GM19043 (cell line): ENCODE data around the gene RARB.
A peak's percentile ranks its signal among the peaks of the same experiment; 100 is the strongest.

Experiments
- ATAC-seq: cut with Tn5 transposase; IDR thresholded peaks from one replicate; pipeline ENCODE4 v1.9.1; 2021; ENCODE audit warnings: low read depth; ENCODE audit not compliant: unreplicated experiment

Gene RARB

DNA sequence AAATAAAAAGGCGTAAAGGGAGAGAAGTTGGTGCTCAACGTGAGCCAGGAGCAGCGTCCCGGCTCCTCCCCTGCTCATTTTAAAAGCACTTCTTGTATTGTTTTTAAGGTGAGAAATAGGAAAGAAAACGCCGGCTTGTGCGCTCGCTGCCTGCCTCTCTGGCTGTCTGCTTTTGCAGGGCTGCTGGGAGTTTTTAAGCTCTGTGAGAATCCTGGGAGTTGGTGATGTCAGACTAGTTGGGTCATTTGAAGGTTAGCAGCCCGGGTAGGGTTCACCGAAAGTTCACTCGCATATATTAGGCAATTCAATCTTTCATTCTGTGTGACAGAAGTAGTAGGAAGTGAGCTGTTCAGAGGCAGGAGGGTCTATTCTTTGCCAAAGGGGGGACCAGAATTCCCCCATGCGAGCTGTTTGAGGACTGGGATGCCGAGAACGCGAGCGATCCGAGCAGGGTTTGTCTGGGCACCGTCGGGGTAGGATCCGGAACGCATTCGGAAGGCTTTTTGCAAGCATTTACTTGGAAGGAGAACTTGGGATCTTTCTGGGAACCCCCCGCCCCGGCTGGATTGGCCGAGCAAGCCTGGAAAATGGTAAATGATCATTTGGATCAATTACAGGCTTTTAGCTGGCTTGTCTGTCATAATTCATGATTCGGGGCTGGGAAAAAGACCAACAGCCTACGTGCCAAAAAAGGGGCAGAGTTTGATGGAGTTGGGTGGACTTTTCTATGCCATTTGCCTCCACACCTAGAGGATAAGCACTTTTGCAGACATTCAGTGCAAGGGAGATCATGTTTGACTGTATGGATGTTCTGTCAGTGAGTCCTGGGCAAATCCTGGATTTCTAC is at the start of gene RARB:
Gene RARB (plus strand): TSS at position 322 of the 847 bp plus-strand sequence. CDS start 469 bp downstream, at position 791.
- peak; percentile 46 for ATAC-seq

DNA sequence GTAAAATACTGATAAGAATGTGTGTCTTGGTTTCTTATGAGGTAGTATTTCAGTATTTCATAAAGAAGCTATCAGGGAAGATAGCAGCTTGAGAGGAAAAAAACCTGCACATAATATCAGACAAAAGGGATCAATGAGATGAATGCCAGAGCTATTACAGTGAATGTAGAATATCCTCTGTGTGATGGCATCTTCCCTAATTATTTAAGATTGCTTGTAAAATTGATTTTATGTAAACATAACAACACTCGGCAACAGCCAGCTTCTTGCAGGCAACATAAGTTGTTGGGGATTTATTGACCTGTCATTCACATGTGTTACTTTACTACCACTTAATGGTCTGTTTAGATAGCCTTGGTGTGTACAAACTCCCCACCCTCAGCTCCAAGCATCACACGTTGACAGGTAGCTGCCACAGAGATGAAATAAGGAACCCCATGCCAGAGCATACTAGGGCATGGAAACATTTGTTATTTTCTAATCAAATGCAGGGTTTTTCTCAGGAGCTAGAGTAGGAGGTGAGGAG is 49.2 kb upstream of the RARB start:
- no peak for ATAC-seq

DNA sequence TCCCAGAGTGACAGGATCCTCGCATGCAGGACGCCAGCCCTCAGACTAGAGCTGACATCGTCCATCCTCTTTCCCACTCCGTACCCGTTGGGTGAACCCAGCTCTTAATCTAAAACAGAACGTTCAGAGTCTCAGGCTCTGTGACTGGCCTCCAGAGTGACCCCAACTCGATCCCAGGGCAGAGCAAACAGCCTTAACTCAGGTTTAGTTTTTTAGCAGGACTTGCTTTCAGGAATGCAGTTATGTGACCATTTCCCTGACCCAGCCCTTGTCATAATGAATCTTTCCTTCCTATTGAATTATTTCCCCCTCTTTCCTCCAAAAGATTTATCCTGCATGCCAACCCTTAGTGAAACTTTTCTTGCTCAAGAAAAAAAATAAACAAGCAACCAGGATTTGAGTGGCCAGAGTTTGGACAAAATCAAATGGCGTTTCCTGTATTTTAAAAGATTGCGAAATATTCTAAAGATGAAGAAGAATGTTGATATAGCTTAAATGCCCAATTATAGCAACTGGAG is 47.8 kb upstream of the RARB start:
- ATAC-seq: no peak

DNA sequence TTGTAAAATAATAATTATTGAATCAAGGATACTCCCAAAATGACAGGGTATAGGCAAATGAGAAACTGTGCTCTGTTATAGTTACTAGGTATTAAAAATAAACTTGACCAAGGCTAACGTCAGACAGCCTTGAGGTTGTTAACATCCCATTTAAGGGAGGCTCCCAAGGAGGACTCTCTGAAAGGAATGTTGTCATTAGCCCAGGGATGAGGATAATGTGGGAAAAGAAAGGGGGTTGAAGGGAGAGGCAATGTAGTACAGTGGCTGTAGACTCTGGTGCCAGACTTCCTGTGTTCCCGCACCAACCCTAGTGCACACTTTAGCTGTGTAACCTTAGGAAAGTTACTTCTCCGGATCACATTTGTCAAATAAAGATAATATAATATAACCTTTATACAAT is 47.0 kb upstream of the RARB start:
- ATAC-seq: no peak

DNA sequence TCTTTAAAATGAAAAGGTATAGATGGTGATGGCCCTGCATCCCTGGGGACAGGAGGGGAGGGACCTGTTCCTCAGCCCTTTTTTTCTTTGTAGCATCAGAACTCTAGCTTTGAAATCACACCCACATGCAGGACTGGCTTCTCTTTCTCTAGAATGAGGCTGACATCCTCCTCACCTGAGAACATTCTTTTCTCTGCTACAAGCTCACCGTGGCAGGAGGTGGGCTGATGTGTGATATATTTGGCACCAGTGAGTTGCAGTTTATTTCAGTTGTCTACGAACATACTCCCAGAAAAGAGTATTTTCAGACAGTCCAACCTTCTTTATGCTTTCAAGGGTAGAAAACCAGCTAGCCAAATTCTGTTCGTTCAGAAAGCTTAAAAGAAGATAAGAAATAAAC is 43.6 kb upstream of the RARB start:
- ATAC-seq: no peak

DNA sequence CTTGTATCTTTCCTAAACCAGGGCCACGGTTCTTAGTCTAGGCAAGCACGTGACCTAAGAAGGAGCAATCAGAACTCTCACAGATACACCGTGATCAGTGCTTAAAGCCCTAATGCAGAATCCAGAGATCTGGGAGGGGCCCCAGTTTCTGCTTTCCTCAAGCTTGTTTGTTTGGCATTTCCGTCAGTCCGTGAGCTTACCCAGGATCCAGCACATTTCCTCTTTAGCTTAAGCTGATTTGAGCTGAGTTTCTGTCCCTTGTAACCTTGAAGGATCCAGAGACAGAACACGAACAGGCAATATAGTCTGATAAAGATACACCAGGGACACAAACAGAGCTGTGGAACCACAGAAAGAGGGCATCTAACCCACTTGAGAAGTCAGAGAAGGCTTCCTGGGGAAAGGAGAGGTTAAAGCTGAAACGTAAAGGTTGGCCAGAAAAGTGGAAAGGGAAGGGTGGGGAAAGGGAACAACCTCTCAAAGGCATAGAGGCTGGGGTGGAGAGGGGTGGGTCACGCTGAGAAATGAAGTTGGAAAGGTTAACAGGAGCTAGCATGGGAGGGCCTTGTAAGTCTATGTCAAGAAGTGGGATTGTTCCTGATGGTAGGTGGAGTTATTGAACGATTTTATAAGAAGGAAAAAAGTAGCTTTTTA is 42.1 kb upstream of the RARB start:
- no peak for ATAC-seq

DNA sequence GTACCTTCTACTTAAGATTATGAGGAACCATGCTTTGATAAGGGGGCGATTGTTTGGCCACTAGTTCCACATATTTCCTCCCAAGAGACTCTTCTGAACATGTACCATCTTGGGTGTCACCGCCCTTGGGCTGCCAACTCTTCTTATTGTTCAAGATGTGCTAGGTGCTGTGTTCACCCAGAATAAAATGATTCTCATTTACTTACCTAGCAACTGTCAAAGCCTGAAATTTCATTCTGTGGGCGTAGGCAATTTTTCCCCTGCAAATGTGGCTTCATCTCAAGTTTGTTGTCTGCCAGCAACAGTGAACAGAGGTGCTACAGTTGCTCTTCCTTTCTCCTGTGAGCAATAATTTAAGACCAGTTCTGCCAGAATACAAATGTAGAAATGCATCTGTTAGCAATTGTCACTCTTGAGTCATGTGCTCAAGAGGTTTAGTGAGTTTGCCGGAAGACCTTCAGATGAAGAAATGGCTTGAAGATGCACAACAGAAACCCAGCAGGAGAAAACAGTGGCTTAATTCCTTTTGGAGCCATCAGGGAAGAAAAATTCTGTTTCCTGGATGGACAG is 41.3 kb upstream of the RARB start:
- no peak for ATAC-seq

DNA sequence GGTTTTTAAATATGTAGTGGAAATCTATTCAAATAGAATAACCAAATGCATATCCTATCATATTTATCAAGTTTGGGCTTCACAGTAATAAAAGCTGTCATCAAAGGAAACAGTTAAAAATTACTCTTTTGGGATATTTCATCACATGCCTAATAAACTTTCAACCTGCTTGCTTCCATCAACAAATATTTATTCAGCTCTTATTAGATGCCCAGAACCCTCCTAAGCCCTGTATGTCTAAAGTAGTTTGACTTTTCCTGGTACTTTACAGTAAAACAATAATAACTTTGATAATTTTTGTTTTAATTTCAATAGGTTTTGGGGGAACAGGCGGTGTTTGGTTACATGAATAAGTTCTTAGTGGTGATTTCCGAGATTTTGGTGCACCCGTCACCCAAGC is 37.5 kb upstream of the RARB start:
- no peak for ATAC-seq

DNA sequence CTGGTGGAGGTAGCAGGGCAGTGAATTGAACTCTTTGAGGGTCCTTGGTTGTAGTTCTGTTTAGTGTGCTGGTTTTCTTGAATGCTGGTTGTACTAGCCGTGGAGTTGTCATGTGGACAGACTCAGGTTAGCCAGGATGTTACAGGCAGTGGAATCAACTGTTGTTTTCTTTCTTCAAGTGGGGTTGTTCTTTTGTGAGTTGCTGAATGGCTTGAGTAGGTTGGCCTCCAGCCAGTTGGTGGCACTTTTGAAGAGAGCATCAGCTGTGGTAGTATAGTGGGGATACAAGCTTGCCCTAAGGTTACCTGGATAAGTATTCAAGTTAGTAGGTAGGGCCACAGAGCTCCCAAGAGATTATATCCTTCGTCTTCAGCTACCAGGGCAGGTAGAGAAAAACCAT is 31.8 kb upstream of the RARB start:
- ATAC-seq: no peak

DNA sequence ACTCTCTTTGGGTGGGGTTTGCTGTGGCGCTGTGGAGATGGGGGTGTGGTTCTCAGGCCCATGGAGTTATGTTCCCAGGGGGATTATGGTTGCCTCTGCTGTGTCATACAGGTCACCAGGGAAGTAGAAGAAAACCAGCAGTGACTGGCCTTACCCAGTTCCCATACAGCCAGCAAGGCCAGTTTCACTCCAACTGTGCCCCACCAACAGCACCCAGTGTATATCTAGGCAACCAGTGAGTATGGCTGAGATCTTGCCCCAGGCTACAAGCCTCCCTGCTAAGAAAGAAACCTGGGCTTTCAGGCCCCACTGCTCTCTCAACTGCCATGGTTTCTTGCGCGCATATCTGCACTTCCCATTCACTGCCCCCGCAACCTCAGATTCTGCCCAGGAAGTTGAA is 31.4 kb upstream of the RARB start:
- ATAC-seq: no peak

DNA sequence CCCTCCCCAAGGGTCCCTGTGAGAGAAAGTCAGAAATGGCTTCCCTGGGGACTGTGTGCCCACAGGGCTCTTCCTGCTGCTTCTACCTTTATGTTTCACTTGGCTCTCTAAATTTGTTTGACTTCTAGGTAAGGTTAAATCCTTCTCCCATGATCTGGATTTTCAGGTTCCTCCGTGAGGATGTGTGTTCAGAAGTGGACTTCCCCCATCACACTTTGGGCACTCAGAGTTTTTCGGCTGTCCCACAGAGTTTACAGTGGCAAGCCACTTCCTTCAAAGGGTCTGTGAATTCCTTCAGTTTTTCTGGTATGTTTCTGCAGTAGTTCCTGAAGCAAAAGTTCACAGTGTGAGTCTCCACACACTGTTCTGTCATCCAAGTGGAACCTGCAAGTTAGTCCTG is 30.9 kb upstream of the RARB start:
- ATAC-seq: no peak

DNA sequence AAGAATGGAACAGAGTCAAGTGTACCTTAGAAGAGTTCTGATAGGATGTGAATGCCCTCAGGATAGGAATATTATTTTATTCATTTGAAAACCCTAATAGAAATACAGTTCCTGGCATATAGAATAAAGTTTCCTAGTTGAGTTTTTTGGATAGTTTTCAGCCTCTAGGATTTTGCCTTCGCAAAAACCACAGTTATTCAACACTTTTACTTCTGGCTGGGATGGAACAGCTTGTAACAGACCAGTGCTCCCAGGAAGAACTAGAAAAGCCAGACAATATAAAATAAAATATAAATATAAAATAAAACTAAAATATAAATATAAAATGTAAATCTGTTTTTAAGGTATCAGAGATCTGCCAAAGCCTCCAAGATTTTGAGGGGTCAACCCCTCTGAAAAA is 27.5 kb upstream of the RARB start:
- no peak for ATAC-seq

DNA sequence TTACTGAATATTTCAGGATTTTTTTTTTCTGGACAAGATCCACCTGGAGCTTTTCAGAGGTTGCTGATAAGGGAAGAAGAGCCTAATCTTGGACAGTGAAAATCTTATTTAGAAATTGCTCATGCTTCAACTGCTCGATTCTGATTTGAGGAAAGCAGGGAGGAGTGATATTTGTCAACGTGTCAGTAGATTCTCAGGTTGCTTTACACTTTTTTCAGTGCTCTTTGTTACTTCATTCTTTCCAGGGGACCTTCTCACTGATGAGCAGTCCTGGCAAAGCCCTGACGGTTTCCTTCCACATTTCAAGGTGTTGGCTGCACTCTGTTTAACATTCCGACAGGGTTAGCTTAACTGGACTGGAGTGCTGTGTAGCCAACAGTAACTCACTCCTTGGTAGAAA is 24.1 kb upstream of the RARB start:
- ATAC-seq: no peak

DNA sequence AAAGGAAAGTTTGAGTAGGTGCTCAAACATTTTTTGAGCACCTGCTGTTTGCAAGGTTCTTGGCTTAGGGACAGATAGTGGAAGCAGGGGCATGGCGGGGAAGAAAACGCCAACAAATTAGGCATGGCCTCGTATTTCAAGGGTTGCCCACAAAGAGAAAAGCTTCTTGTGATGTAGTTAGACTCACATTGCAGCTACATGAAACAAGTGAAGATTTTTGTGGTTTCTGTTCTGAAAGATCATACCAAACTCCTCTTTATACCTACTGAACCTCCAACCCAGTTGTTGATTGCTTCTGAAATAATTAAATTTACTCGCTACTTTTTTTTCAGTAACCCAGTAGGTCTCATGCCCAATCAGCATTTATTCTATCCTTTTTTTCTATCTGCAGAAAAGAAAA is 23.5 kb upstream of the RARB start:
- ATAC-seq: no peak

DNA sequence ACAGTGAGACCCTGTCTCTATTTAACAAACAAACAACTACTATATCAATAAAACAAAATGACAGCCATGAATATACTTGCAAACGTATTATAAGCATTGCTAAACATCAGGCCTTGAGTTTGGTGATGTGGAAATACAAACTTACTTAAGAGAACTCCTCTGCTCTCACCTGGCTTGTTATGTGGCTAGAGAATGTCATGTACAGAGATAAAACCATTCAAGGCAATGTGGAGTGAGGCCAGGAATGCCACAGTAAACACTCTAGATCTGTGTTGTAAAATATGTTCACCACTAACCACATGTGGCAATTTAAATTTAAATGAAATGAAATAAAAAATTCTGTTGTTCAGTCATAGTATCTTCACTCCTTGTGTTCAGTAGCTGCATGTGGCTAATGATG is 22.7 kb upstream of the RARB start:
- ATAC-seq: no peak

DNA sequence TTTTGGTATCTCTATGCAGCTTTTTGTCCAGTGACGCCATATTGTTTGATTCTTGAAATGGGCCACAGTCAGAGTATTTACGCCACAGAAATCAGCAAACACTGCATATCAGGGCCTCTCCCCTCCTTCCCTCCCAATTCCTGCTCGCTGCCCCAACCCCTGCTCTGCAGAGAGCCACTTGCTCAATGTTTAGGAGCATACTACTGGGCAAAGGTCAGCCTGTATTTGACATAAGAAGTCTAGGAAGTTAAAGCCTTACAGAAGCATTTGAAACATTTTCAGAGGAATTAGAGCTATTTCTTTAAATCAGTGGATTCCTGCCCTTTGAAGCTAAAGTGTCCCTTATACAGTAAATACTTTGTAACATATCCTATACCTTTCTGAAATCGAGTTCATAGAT is 17.4 kb upstream of the RARB start:
- no peak for ATAC-seq

DNA sequence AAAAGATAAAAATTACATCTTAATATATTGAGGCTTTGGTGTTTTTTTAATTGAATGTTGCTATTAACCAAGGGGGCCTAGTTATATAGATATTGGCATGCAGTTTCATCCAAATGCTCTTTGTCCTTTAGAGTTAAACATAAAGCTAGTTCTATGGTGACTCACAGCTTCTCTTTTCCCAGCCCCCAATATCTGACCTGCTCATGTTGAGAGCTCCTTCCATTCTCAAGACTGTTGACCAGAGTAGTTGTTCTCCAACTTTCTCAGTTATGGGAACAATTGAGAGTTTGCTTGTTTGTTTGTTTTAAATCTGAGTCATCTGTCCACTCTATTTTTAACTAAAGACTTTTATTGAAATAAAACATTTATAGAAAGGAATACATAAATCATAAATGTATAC is 15.8 kb upstream of the RARB start:
- ATAC-seq: no peak

DNA sequence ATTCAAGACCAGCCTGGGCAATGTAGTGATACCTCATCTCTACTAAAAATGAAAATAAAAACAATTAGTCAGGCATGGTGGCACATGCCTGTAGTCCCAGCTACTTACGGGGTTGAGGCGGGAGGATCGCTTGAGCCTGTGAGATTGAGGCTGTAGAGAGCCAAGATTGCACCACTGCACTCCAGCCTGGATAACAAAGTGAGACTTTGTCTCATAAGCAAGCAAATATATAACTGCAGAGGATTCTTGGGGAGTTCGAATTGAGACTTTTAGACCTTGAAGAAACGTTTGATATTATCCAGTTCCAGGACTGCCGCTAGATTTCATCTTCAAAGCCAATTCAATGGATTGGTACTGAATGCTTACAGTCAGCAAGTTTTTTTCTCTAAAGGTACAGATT is 11.9 kb upstream of the RARB start:
- ATAC-seq: no peak

DNA sequence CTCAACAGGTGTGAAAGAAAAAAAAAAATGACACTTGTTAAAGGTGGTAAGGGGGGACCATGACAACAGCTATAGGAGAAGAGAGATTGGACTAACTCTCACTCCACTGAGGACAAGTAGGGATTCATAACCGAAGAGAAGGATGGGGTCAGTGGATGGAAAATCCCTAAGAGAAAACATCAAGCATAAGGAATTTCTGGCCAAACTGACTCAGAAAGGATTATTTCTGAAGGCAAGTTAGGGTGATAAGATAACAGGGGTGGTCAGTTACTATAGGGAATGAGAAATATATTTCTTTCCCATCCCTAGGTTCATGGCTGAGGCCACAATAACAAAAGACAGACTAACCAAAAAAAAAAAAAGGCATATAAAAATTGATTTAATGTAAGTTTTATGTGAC is 9.5 kb upstream of the RARB start:
- ATAC-seq: no peak

DNA sequence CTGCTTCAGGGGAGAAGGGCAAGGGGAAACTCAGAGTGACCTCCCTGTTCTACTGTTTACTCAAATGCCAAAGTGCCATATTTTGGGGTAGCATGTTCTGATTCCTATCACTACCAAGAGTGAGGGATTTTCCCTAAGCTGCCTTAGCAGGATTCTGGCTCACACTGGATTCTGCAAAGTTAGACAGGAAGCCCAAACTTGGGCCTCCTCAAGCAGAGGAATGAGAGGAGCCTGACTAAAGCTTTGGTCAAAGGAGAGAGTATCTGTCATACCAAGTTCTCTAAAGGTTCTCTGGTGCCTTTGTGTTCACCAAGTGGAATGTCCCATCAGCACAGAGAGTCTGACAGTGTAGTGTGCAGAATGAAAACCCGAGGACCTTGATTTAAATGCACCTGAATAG is 8.8 kb upstream of the RARB start:
- ATAC-seq: no peak

DNA sequence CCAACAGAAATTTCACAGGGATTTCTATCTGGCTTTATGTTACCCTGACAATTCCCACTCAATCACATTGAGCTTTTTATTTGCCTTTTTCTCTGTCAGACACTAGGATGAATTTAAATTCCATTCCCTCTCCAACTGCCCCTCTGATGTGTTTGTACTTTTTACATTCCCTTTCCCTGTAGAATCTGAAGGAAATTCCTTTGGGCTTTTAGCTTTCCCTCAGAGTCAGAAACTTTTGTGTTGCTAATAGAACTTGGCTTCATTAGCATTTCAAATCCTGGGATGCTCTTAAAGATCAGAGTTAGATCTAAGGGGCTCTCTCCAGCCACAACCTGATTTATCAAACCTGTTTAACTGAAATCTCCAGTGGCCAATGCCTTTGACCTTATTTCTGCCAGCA is 7.9 kb upstream of the RARB start:
- ATAC-seq: no peak

DNA sequence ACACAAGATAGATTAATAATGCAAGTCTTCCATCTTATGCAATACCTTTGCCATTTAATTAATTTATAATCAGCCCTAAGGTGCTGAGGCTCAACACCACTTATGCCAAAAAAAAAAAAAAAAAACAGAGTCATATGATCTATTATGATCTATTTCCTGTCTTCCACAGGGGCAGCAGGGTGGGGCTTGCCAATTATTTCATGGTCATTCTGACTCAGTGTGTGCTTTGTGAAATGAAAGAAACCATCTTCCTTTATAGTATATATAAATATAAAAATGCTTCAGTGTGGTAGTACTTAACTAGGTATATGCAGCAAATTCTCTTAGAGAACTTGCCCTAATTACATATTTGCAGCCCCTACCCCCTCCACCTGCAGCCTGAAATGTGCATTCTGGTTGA is 7.2 kb upstream of the RARB start:
- ATAC-seq: no peak
